ENCODE data around the gene ANXA3. TPM values are rescaled to one million over a fixed set of nuclear protein-coding genes. Genes with fewer than 3 reads are reported as not detected.

ANXA3 gene
- total RNA-seq, 1 experiment from 2014 or later, result 12.0 TPM

- no peak for TF ChIP-seq ATF3 (CRISPR knock-in tag; conservative IDR thresholded peaks at IDR 0.05)
- no peak for TF ChIP-seq ZNF671 (CRISPR knock-in tag; IDR thresholded peaks at IDR 0.05)
Measured at GRCh38 chr4:78528327-78528726, 23.2 kb upstream of the ANXA3 start (continued).

DNA sequence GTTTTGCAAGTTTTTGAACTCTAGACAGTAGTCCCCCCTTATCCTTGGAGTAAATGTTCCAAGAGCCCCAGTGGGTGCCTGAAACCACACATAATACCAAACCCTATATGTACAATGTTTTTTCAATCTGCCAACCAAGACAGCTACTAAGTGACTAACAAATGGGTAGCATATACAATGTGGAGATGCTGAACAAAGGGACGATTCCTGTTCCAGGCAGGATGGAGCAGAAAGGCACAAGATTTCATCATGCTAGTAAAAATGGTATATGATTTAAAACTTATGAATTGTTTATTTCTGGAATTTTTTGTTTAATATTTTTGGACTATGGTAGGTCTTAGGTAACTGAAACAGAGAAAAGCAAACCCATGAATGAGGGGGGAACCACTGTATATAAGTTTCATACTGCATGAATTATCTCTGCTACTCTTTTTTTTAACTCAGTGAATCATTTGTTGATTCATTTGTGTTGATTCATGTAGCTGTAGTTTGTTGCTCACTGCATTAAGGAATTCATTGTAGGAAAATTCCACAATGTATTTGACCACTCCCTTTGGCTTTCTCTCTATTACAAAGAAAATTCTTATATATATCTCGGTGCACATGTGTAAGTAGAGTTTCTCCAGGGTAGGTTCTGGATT lies 21.9 kb upstream of the ANXA3 start:
- DNase-seq (ENCODE audit: low spot score) (no peak), ATAC-seq (no peak)
- POLR2A ChIA-PET, result no interaction called here
- Mint-ChIP-seq H3K27ac (no peak overlapping the region), H3K9me3 (0 out of 2 replicates have a peak, but pooled peaks cover 4% of the 10 kb centered on the region), H3K36me3 (peaks cover 4% of the 10 kb centered on the region), H3K4me3 (no peak overlapping the region), H3K27me3 (ENCODE audit: low read depth) (no peaks in the 10 kb centered on the region), H3K4me1 (no peaks in the 10 kb centered on the region; the same call in 1 of the 2 replicates)
- TF ChIP-seq ZMAT4 (CRISPR knock-in tag; IDR thresholded peaks at IDR 0.05), result no peak
- no peak for TF ChIP-seq SMAD3 (CRISPR knock-in tag; IDR thresholded peaks at IDR 0.05; ENCODE audit: borderline replicate concordance)
- TF ChIP-seq OVOL2 (CRISPR knock-in tag; IDR thresholded peaks at IDR 0.05; ENCODE audit: borderline replicate concordance), result no peak
- TF ChIP-seq ZNF232 (CRISPR knock-in tag; IDR thresholded peaks at IDR 0.05), result no peak
- no peak for TF ChIP-seq RORB (CRISPR knock-in tag; IDR thresholded peaks at IDR 0.05)
- no peak for TF ChIP-seq FOXP1 (CRISPR knock-in tag; IDR thresholded peaks at IDR 0.05; ENCODE audit: borderline replicate concordance)
- no peak for TF ChIP-seq TCF7 (CRISPR knock-in tag; IDR thresholded peaks at IDR 0.05; ENCODE audit: low read depth)
- TF ChIP-seq NFE2L1 (CRISPR knock-in tag; IDR thresholded peaks at IDR 0.05), result no peak
- TF ChIP-seq RELA (CRISPR knock-in tag; IDR thresholded peaks at IDR 0.05; ENCODE audit: borderline replicate concordance), result no peak
- TF ChIP-seq PRDM15 (CRISPR knock-in tag; IDR thresholded peaks at IDR 0.05), result no peak
- CTCF ChIA-PET, result no interaction called here

DNA sequence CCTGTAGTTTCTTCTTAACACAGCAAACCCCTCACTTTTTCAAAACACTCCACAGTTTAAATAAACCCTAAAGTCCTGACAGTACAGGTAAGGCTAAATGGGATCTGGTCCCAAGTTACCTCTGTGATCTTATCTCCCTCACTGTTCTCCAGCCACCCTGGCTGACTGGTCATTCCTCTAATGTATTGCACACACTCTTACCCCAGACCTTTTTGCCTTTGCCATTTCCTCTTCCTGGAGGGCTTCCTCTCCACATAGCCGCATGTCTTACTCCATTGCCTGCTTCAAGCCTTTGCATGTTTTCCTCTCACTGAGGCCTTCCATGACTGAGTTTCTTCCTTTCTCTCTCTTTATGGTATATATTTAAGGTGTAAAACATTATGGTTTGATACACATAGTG lies 19.5 kb upstream of the ANXA3 start:
- 0 out of 2 replicates have a peak, but pooled peaks cover 4% of the 10 kb centered on the region for H3K9me3 Mint-ChIP-seq
- POLR2A ChIA-PET, result no interaction called here
- DNase-seq (ENCODE audit: low spot score) (no peak), ATAC-seq (no peak)
- CTCF ChIA-PET, result no interaction called here
- H3K27ac Mint-ChIP-seq, result no peak overlapping the region
- no peak for TF ChIP-seq GRHL2 (CRISPR knock-in tag; IDR thresholded peaks at IDR 0.05; ENCODE audit: insufficient replicate concordance, severe bottlenecking)
- TF ChIP-seq TEAD4 (CRISPR knock-in tag; IDR thresholded peaks at IDR 0.05), result no peak
- TF ChIP-seq, protein P1, sequence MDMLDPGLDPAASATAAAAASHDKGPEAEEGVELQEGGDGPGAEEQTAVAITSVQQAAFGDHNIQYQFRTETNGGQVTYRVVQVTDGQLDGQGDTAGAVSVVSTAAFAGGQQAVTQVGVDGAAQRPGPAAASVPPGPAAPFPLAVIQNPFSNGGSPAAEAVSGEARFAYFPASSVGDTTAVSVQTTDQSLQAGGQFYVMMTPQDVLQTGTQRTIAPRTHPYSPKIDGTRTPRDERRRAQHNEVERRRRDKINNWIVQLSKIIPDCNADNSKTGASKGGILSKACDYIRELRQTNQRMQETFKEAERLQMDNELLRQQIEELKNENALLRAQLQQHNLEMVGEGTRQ (CRISPR knock-in tag; IDR thresholded peaks at IDR 0.05), result no peak
- no peak for TF ChIP-seq ZNF281 (CRISPR knock-in tag; IDR thresholded peaks at IDR 0.05)
- no peak for TF ChIP-seq NR1H2 (CRISPR knock-in tag; IDR thresholded peaks at IDR 0.05)
- TF ChIP-seq ATF2 (CRISPR knock-in tag; IDR thresholded peaks at IDR 0.05; ENCODE audit: borderline replicate concordance, low read depth), result no peak
- TF ChIP-seq ZNF423 (CRISPR knock-in tag; IDR thresholded peaks at IDR 0.05), result no peak
- TF ChIP-seq, protein P2, sequence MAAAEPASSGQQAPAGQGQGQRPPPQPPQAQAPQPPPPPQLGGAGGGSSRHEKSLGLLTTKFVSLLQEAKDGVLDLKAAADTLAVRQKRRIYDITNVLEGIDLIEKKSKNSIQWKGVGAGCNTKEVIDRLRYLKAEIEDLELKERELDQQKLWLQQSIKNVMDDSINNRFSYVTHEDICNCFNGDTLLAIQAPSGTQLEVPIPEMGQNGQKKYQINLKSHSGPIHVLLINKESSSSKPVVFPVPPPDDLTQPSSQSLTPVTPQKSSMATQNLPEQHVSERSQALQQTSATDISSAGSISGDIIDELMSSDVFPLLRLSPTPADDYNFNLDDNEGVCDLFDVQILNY (CRISPR knock-in tag; IDR thresholded peaks at IDR 0.05), result no peak
- TF ChIP-seq IRF1 (CRISPR knock-in tag; IDR thresholded peaks at IDR 0.05), result no peak
- TF ChIP-seq NFYB (CRISPR knock-in tag; conservative IDR thresholded peaks at IDR 0.05; ENCODE audit: low read depth), result no peak
- no peak overlapping the region for H3K4me3 Mint-ChIP-seq
- no peaks in the 10 kb centered on the region; the same call in 1 of the 2 replicates for H3K4me1 Mint-ChIP-seq
- H3K27me3 Mint-ChIP-seq (ENCODE audit: low read depth), result no peaks in the 10 kb centered on the region
- H3K36me3 Mint-ChIP-seq, result peaks cover 24% of the 10 kb centered on the region
